UCSD-AML1 (cell line): ENCODE data around the gene GLB1L.
A peak's percentile ranks its signal among the peaks of the same experiment; 100 is the strongest.
"Not testable (repeated sequence)": the region's sequence is repeated elsewhere in the genome, so short reads cannot be mapped to it uniquely, and the experiment has no call there.

Source experiments
- DNase-seq: peaks from one replicate; lab custom pipeline; 2025; ENCODE audit not compliant: unreplicated experiment; lab: John Stamatoyannopoulos, UW

The GLB1L gene

DNA sequence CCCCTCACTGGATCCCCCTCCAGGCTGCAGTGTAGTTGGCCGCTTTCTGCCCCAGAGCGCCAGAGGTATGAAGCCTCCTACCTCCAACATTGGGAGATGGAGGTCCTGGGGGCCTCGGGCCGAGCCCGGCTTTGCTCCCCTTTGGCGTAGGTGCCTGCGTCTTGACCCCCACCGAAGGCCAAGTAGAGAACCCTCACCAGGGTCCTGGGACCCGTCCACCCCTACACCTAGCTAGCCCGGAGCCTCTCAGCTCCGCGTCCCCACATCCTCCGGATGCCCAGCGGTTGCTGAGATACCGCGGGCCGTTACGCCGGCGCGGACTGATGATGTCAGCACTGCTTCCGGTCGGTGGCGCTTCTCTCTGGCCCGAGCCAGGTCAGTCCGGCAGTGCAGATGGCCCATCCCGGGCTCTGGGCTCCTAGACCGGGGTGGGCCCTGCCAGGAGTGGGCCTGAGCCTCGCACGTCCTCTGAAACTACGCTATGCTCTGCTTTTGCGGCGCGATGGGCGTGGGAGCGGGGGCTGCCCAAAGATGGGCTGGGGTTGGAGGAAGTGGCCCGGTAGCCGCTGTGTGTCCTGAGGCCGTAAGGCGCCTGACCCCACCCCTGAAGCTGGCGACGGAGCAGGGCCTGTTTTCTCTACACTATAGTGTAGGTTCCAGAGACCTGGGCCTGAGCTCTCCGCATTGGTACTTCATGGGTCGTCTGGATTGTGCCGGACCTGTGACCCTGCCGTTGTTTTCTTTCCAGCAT, at the start of gene GLB1L, which contains the start of gene STK16:
TSS of gene GLB1L (minus strand) at position 297 of the 751 bp plus-strand sequence. CDS start 1,871 bp downstream, outside the sequence.
TSS of gene STK16 (plus strand) at position 332 of the 751 bp plus-strand sequence. CDS start 521 bp downstream, outside the sequence.
- peak; percentile 94 for DNase-seq

DNA sequence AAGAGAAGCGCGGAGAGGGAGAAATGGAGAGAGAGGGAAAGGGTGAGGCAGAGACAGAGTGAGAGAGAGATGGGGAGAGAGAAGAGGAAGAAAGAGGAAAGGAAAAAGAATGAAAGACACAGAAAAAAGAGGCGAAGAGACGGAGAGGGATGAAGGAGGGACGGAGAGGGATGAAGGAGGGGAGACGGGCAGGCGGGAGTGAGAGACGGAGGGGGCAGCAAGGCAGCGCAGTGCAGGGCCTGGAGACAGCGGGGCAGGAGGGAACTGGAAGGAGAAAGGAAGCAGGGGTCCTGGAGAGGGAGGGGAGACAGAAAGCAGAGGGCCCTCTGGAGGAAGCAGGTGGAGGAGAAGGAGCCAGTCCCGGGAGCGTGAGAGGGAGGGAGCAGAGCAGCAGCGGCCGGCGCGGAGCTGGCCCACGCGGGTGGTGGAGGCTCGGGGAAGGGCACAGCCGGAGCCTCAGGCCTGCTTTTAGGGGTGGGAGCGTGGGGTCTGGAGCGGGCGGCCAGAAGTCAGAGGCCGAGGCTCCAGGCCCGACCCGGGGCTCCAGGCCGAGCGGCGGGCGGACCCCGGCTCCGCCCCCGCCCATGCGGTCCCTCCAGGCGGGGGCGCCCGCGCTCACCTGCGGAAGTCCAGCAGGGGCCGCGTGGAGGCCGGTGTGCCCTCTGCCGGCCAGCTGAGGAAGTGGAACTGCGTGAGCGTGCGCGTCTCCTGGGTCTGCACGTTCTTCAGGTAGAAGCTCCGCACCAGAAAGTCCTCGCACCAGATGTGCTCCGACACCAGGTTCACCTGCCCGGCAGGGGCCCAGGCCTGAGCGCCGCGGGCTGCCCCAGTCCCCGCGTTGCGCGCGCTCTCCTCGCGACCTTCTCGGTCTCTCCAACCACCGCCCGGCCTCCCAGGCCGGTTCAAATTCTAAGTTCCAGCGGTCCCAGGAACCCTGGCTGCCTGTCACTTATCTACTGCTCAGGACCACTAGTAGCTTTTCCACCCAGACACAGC, 49.4 kb upstream of the GLB1L start:
- peak; percentile 90 for DNase-seq

DNA sequence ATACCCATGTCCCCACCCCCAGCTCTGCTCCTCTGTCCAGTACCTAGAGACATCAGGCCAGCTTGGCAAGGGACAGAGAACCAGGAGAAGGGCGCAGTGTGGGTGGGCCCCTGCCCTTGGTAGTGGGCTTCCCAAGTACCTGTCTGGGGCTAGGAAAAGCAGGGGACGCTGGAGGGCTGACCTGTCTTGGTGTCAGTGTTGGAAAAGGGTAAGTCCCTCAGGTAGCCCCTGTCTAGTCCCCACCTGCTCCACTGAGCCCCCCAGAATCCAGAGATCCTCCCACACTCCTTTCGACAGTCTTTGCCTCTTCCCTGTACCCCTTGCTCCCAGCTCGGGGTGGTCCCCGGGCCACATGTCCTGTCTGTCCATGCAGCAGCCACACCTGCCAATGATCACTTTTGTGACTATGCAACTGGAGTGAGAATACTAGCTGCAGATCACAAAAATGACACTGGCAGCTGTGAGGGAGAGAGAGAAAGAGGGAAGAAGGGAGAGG, 48.5 kb upstream of the GLB1L start:
- DNase-seq = no peak

DNA sequence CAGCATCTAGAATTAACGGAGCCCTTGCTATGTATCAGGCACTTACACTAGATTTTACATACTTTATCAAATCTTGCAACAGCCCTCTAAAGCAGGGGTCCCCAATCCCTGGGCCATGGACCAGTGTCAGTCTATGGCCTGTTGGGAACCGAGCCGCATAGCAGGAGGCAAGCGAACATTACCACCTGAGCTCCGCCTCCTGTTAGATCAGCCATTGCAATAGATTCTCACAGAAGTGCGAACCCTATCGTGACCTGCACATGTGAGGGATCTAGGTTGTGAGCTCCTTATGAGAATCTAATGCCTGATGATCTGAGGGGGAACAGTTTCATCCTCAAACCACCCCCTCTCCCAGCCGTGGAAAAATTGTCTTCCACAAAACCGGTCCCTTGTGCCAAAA, 47.4 kb upstream of the GLB1L start:
- DNase-seq = no peak

DNA sequence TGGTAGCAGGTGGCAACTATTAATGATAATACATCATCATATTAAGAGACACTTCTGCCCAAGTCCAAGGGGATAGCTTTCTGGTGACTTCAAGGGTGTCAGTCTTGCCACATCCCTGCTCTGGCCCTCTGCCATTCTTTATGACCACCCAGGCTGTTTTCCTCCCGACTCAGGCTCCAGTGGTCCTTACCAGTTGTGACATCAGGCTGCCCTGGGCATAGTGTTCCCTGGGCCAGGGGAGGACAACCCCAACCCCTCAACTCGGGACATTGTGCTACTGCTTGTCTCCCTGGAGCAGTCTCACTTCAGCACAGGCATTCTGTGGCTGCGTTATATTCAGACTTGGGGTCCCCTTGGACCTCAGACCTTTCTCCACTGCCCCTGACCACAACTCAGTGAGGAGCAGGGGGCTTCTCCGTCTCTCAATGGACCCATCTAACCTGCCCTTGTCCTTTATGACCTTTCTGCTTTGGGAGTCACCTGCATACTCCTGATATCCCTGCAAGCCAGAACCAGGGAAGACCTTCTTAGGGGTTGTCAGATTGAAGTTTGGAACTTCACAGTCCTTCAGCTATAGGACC, 46.8 kb upstream of the GLB1L start:
- no peak for DNase-seq

DNA sequence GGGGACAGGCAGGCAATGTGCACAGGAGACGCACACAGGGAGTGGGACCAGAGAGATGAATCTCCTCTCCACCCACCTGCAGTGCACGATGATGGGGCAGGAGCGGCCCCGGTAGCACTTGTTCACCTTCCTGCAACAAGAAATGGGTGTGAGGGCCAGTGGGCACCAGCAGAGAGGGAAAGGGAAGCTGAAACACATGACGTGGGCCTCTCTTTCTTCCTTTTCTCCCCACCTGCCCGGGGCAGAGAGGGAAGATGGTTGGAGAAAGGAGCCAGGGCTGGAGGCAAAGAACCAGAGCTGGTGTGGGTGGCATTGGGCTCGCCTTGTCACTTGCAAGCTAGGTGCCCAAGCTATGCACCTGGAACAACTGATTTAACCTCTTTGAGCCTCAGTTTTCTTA, 46.1 kb upstream of the GLB1L start:
- no peak for DNase-seq

DNA sequence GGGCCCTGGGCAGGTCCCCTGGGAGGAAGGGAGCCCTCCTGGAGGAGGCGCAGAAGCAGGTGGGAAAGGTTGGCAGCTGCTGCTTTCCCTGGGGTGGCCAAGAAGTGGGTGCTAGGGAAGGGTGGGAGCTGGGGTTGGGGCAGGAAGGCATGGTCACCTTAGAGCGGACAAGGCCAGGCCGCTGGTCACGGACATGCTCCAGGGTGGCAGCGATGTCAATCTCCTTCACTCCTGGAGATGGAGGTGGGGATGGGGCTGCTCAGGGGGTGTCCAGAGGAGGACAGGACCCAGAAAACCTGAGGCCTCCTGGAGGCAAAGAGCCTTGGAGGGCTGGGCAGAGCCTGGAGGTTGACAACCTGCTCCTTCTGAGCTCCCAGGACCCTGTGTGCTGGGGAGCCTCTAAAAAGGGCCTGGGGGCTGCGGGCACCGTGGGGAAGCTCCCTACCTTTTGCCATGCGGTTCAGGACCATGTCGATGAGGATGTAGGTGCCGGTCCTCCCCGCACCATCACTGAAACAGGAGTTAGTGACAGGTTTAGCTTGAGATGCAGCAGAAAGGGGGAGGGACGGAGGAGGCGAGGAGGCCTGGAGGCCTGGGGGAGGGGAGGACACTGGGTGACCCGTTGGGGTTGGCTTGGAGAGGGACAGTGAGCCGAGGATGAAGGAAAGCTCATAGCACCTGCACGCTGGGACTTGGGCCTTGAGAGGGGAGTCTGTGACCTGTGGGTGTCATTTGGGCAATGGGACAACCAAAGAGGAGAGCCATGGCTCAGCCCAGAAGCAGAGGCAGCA, 45.3 kb upstream of the GLB1L start:
- no peak for DNase-seq

DNA sequence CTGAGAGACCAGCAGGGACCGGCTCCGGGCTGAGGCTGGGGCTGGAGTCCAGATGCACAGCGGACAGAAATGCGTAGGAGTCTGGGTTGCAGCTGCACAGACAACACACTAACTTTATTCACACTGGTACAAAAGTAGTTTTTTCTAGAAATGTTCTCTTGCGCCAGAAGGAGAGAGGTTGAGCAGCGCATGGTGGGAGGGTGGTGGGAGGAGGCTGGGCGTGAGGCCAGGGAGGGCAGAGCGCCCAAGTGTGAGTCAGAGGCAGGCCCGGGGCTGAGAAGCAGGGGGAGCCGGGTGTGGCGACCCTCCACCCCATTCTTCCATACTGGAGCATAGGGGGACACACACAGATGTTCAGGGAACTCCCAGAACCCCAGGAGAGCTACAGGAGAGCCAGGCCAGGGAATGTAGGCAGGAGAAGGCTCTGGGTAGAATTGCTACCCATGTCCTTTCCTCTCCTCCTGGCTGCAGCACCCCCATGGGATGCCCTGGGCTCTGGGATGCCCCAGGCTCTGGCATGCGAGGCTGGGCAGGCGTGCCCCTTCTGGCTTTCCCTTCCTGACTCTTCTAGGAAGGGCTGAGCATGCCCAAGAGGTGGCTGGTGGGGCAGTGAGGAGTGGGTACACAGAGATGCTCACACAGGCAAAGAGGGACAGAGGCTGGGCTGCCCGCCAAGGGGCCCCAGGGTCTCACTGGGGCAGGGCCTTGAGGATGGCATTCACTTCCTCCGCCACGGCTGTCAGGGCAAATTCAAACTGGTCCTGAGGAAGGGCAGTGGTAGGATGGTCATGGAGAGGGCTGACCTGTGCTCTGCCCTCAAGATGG, 44.5 kb upstream of the GLB1L start:
- DNase-seq = no peak

DNA sequence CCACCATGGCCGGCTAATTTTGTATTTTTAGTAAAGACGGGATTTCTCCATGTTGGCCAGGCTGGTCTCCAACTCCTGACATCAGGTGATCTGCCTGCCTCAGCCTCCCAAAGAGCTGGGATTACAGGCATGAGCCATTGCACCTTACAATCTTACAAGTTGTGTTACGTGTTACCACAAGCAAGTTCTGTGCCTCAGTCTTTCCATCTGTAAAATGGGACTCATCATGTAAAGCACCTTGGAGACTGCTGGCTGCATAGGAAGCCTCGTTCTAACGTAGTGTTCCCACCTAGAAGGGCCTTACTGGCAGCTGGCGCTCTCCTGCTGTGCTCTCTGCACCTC, 43.9 kb upstream of the GLB1L start:
- no peak for DNase-seq

DNA sequence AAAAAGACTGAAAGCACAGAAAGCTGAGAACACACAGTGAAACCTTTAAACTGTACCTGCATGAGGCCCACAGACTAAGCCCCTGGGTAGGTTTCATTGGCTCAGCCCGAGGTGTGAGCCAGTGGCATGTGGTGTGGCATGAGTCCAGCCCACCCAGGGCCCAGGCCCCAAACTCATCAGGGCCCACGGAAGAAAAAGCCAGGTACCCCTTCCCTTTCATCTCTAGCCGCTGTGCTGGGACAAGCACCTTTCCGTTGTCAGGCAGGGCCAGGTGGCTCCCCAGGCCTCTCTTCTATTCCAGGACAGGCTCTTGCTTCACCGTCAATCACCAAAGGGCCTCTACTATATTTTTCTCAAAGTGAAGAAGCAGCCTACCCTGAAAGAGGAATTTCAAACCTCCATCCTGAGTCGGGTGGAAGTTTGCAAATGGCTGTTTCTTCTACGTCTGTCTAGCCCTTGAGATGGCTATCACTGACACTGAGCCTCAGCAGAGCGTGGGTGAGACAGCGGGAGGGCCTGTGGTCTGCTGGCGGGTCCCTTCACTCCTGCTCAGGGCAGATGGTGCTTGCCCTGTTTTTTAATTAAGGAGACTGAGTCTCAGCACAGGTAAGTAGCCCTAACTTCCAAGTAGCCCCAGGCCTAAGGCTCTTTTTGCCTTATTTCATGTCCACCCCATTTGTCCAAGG, 42.5 kb upstream of the GLB1L start:
- DNase-seq = no peak

DNA sequence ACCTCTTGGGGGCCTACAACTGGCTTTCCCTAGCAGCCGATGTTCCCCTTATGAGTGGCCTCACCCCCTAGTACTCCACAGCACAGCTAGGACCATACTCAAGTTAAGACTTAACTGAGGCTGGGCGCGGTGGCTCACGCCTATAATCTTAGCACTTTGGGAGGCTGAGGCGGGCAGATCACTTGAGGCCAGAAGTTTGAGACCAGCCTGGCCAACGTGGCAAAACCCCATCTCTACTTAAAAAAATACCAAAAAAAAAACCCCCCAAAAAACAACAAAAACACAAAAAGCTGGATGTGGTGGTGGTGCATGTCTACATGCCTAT, 41.8 kb upstream of the GLB1L start:
- not testable (repeated sequence) for DNase-seq

DNA sequence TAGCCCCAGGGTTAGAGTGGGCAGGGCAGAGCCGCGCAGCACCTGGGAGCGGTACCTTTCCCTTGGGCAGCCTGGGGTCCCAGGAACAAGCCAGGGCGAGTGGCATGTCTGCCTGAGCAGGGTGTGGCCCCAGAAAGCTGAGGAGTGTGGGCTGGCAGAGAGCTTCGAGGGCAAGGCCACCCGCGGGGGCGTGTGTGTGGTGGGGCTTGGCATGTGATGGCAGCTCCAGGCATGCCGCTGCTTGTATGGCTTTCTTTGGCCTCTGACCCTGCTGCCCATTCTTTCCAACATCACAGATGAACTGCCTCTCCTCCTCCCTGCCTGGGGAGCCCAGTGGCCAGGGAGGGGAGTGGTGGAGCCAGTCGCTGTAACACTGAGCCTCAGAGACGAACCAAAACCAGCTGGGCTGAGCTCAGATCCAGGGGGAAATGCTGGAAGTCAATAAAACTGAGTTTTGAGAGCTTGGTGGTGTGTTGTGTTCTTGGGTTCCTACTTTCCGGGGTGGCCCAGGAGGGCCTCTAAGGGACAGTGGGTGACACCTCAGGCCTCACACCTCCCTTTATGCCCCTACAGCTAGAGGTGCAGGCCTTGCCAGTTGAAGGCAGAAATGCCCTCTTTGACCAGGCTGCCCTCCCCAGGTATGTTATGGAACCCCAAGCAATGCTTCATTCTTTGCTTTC, 41.3 kb upstream of the GLB1L start:
- DNase-seq = no peak

DNA sequence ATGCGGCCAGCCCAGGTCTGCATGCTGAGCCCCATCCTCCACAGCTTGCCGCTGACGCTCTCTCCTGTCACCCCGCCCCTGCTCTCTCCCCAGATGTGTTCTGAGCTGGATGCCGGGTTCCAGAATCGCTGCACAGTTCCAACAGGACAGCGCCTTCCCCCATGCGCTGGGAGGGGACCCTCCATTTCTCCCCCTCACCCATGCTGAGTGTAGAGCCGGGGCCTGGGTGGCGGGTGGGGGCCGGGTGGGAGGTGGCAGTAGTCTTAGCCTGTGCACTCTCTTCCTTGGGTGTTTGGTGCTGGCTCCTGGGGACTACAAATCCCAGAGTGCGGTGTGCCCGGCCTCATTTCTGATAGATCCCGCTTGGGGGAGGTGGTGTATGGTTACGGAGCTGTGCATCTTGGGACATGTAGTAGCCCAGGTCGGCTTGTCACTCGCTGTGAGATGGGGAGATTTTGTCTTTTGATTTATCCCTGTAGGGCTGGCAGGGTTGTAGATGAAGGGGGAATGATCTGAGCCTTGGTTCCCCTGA, 40.7 kb upstream of the GLB1L start:
- no peak for DNase-seq

DNA sequence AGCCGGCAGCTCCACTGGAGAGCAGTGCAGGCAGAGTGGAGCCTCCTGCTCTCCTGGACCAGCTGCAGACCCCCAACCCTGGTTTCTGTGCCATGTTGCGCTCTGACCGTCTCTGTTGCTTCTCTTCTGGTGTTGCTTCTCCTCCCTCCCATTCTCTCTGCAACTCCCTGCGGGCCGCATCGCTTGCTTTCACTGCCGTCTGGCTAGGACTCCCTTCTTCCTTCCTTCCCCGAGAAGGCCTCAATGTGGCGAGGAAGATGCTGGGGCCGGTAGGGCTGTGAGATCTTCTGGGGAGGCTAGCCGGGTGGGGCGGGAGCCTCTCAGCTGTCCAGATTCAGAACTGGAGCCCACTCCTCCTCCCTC, 40.1 kb upstream of the GLB1L start:
- DNase-seq = no peak

DNA sequence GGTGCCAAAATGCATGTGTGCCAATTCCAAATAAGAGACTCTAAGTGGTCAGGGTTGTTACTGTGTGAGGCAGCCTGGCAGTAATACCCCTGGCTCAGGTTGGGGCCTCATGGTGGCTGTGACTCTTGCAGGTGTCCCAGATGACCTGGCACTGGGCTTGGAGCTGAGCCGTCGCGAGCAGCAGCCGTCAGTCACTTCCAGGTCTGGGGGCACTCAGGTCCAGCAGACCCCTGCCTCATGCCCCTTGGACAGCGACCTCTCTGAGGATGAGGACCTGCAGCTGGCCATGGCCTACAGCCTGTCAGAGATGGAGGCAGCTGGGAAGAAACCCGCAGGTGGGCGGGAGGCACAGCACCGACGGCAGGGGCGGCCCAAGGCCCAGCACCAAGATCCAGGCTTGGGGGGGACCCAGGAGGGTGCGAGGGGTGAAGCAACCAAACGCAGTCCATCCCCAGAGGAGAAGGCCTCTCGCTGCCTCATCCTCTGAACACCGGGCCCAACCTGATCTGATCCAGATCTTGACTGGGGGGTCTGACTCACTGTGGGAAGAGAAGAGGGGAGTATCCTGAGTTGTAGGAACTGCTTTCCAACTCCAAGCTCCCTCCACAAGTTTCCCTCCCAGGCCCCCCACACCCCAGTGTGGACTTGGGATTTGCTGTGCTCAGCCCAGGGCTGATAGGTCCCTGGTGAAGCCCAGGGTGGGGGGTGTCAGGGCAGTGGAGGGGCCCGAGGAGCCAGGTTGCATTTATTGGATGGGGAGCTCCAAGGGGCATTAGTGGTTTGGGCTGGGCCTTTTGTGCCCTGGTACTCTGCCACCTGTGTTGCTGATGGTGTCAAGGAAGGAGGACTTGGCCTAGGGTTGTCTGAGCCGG, 39.5 kb upstream of the GLB1L start:
- DNase-seq = no peak

DNA sequence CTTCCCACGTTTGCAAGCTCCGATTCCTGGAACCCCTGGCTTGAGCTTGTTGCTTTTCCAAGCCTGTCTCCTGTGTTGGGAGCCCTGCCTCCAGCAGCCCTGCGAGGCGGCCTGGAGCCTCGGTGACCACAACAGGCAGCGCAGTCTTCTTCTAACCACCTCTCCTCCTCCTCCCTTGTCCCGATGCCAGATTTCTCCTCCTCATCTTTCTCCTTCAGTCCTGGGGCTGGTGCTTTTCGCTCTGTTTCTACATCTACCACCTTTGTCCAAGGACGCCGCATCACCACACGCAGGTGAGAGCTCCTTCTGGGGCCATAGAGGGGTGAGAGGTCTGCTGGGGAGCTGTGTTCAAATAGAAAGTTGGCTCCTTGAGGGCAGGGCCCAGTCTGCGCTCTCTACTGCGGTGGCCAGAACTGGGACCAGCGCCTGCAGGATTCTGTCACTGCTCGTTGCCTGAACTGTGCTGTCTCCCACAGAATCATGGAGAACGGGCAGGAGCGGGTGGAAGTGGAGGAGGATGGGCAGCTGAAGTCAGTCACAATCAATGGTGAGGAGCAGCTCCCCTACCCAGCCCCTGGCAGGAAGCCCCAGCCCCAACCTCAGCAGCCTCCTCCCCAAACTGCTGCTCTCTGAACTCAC, 37.8 kb upstream of the GLB1L start:
- DNase-seq = peak; percentile 33

DNA sequence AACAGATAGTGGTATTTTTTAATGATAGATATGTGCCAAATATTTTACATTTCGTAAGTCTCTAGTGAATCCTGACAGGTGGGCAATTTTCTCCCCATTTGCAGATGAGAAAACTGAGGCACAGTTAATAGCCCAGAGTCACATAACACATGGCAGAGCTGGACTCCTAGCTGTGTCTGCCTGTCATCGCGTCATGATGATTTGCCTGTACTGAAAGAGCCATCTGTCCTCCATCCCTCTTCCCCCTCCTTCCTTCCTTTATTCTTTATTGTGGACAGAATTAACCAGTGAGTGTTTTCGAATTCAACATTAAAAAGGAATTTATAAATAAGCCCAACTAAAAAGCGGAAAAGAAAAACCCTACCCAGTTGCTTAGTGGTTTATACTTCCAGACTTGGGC, 37.1 kb upstream of the GLB1L start:
- no peak for DNase-seq
